NCI-H146 treated with DMSO at 0.1 percent for 48 hours (cell line): Measurements from ENCODE around the gene MMP28.

Experiments used
- DNase-seq: peaks from one replicate; lab custom pipeline; 2025; ENCODE audit not compliant: unreplicated experiment; lab: John Stamatoyannopoulos, UW

The MMP28 gene

DNA sequence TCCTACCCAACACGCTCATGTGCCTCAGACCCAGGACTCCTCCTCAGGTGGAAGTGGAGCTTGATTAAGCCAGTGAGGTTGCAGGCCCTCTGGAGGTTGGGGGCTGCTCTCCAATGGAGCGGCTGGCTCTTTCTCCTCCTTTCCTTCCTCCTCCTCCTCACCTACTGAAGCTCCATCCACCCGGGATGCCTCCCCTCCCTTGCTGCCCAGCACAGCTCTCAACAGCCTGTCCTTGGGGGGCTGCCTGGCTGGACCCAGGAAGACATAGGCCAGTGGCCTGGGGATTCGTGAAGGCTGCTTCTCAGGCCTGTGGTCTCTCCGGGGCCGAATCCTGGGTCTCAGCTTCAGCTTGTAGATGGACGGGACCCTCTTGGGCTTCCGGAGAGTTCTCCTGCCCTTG is 50.6 kb downstream of the MMP28 start:
- DNase-seq, result no peak

DNA sequence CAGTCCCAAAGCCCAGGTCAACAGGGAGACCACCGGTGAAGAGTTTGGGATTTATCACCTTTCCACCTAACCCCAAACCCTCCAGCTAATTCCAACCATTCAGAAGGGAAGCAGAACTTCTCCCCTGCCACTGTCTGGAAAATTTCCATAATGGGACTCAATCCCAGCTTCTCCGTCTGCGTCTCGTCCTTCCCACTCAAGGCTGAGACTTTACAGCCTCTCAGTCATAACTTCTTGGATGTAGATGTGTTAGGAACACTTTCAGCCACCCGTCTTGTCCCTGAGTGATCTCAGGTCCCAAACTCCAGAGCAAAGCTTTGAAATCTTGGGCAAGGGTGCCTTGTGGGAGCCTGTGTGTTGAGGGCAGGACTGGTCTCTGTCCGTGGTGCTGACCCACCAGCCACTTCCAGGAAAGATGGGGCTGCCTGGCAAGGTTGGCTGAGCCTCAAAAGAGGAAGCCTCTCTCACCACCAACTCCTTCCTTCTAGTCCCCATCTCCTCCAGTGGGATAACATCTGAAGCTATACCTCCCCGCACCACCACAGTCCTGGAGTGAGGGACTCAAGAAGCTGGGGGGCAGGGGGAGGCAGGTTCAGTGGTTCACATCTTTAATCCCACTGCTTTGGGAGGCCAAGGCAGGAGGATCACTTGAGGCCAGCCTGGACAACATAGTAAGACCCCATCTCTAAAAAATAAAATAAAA is 51.7 kb downstream of the MMP28 start:
- no peak for DNase-seq

DNA sequence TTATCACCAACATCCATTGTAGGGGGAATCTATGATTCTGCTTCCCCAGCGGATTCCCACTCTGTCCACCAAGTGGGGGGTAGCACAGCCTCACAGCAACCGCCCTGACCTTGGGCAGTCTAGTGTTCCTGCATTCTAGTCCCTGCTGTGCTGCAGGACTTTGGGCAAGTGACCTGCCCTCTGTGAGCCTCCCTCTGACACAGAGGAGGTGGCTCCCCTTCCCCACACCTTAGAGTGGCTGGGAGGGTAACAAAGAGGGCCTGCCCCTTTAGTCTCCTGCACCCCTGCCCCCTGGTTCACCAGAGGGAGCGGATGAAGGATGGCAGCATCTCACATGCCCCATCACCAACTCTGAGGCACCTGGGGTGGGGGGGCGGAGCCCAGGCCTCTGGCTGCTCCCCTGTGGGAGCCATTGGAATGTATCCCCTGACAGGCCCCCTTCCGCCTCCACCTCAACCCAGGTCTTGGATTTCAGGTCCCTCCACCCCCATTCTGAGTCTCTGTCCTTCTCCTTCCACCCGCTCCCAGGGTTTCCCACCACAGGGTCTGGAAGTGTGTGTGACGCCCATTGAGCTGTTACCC is 52.5 kb downstream of the MMP28 start:
- no peak for DNase-seq

DNA sequence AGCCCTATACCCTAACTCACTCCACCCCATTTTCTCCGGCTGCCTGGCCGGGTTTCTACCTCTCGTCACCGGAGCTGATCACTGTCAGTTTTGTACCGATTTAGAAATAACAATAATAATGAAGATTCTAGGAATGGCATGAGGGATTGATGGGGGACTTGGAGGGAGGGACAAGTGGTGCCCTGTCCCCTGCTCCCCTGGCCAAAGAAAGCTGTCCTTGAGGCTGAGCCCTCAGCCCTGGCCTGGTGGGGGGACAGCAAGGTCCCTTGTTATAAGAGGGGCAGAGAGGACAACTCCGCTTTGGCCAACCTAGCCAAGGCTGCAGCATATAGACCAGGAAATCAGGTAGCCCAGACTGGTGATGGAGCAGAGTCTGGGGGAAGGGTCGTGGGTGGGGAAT is 52.9 kb downstream of the MMP28 start:
- DNase-seq, result no peak

DNA sequence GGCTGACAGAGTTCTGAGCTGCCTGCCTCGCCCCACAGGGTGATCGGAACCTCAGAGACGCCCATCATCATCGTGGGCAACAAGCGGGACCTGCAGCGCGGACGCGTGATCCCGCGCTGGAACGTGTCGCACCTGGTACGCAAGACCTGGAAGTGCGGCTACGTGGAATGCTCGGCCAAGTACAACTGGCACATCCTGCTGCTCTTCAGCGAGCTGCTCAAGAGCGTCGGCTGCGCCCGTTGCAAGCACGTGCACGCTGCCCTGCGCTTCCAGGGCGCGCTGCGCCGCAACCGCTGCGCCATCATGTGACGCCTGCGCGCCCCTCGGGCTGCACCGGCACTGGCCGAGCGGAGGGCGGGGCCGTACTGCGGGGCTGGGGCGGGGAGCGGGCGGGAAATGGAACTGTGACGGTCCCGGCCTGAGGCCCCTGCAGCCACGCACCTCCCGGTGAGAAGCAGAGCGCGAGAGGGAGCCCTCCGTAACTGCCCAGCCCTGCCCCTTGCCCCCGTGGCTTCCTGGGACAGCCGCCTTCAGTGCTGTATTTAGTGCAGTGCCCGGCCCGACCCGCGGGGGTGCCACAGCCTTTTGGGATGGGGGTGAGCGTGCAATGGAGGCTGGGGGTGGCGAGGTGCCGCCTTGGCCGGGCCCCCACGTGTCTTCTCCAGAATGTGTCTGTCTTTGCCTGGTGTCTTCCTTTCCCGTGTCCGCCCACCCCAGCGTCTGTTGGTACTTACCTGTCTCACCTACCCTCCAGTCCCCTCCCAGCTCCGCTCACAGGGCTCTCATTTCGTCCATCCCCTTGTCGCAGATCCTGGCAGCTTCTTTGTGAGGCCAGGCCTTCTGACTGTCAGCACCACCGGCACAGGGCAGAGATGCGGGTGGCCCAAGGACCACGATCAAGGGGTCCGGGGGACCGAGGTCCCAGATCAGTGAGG is 54.2 kb downstream of the MMP28 start:
- DNase-seq, result no peak

DNA sequence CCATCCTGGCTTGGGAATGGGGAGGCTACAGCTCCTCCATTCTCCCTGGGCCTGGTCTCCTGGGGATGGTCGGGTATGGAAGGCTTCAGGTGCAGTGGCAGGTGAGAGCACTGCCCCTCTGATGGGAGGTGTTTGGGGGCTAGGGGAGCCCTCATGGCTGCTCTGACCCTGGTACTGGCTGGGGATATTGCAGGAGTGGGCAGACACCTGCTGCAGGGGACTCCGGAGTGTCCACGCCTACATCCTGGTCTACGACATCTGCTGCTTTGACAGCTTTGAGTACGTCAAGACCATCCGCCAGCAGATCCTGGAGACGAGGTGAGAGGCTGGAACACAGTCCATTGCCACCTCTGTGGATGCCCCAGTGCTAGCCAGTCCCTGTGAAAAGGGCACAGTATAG is 55.2 kb downstream of the MMP28 start:
- no peak for DNase-seq

DNA sequence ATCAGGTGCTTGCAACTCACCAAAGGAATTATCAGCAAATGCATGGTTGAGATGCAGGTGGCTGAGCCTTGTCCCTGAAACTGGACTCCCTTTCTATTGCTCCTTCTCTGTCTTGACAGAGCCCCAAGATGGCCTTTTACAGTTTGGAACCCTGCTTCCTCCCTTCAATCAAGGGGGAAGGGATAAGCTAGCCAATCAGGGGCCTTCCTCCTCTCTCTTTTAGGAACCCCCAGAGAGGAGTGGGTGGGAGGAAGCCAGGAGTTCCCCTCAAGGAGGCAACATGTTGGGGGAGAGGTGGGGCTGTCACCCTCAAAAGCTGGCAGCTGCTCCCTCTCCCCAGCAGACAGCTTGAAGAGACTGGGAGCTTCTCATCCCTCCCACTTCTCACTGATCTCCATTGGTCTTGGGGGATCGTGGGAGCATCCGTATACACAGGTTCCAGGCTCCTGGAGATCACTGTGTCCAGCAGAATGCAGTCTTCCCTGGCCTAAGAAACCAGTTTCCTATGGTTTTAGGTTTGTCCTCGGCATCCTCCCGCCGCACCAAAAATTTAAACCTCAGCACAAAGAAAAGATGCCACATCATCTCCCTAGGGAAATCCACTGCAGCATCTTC is 56.8 kb downstream of the MMP28 start:
- no peak for DNase-seq

DNA sequence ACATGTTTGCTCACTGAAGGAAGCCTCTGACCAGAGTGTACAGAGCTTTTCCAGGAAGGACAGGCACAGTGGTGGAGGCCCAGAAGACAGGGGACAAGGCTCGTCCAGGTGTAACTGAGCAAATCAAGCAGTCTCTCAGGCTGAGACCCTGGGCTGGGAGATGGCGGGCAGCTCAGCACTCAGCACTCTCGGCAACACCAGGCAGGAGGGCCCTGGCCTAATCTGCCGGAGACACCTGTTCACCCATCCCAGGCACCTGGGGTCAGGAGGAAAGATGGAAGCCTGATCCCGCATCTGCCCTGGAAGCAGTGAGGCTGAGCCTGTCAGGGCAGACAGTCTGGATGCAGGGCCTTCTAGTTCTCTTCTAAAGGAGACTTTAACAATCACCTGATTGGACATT is 59.2 kb downstream of the MMP28 start:
- no peak for DNase-seq

DNA sequence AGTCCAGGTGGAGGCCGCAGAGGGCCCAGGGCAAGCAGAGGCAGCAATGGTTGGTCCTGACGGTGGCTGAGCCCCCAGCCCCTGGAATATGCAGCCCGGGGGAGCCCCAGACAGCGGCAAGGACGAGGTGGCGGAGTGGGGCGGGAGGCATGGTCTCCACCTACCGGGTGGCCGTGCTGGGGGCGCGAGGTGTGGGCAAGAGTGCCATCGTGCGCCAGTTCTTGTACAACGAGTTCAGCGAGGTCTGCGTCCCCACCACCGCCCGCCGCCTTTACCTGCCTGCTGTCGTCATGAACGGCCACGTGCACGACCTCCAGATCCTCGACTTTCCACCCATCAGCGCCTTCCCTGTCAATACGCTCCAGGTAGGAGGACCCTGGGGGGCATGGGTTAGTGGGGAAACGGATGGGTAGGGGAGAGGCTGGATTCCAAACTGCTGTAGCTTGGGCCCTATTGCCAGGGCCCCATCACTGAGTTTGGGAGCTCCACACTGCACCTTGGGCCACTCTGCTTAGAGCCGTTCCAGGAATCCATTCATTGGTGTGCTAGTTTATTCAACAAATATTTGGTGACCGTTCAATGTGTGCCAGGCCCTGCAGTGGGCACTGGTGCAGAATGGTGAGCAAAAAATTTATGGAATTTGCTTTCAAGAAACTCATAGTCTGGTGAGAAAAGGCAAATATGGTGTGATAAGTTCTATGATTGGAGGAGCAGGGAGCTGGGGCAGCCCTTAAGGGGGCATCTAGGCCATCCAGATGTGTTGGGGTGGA is 60.2 kb downstream of the MMP28 start:
- DNase-seq, result no peak

DNA sequence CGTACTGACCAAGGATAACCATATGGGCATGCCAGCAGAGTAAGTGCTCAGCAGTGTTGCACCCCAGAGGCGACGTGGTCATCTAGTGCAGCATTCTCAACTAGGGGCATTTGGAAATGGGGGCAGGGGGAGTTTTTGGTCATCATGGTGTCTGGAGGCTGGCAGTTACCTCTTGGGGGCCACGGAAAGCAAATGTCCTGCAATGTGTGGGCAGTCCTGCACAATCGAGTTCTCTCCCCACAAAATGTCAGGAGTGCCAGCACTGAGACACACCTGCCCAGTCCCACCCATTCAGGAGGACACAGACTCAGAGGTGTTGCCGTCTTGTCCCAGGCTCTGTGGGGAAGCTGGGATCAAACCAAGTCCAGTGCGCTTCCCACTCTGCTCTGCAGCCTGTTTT is 61.0 kb downstream of the MMP28 start:
- no peak for DNase-seq

DNA sequence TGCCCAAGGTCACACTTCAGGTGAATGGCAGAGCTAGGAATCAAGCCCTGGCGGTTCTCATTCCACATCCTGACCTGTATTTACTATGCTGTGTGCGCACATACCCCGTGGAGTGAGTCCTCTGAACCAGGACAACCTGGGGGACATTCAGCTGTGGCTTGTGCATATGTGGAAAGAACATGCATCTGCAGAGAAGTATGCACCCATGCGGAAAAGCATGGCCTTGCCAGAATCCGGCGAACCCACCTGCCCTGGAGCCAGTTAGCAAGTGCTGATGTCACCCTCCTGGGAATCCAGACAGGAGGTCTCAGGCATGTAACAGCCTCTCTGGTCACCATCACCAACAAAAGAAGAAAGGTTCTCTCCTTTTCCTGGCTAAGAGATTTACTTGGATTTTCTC is 62.1 kb downstream of the MMP28 start:
- no peak for DNase-seq

DNA sequence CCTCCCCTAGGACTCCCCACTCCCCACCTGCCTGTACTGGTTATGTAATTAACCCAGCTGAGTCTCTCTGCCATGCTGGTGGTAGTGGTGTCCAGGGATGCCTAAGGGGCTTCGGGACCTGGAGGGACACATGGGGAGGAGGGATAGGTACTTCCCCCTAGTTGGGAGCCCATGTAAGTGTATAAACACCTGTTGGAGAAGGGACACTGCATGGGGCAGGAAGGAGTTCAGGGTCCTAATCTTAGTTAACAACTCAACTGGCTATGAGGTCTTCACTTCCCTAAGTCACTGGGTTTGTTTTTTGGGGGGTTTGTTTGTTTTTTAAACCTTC is 62.7 kb downstream of the MMP28 start:
- no peak for DNase-seq

DNA sequence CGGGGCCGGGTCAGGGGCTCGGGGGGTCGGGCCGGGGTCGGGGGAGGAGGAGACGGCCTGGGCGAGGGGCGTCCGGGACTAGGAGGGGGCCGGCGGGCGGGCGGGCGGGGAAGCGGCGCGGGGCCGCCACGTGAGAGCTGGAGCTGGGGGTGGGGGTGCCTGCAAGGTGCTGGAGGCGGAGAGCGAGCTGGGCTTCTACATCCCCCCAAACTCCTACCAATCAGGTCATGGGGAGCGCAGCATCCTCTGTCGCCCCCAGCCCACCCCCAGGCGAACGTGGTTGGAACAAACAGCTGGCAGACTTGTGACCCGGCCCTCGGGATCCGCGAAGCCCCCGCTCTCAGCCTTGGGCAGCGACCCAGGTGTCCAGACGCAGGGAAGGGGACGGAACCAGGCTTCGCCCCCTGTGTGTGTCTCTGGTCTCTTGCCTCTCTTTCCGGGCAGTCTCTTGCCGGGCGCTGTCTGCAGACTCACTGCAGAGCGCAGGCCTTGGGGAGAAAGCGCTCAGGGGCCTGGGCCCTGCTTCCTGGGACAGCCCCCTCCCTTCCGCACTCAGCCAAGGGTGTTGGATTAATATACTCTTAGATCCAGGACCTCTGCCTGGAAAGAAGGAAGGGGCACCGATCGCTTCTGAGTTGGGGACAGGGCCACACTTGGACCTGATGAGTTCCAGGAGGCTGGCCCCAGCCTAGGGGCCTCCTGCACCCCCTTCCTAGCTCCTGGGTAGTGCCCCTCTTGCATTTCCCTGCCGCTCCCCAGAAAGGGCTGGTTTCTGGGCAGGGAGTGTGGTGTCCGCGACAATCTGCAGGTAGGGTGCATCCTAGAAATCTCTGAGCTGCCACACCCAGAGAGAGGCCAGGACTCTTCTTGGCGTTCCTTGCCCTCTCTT is 63.3 kb downstream of the MMP28 start:
- DNase-seq, result no peak

DNA sequence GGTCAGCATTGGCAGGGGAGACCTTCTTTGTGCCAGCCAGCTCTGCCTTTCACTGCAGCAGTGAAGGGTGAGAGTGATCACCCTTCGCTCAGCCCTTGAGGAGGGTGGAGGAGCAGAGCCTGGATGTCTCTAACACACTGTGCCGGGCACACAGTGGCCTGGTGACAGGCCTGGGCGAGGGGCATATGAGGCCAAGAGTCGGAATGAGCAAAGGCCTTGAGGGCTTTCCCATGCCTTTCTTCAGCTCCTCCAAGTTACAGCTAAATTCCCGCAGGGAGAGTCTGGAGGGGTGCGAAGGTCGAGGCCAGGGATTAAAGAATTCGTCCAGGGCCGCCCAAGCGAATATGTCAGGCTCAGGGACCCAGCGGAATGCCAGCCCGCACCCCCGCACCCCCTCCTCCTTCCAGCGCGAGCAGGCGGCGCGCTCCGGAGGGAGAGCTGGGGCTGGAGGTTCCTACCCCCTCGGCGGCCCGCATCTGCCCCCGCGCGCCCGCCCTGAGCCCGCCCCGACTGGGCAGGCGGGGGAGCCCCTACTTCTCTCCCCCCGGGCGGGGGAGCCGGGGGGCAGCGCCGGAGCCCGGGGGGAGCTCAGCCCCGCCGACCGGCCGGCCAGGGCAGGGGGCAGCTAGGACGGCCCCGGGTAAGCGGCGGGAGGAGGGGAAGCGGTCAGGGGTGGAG is 64.1 kb downstream of the MMP28 start, which contains the start of gene RASL10B:
Gene RASL10B (plus strand): TSS at position 401 of the 678 bp plus-strand sequence. CDS start 3,546 bp downstream, outside the sequence.
- no peak for DNase-seq

DNA sequence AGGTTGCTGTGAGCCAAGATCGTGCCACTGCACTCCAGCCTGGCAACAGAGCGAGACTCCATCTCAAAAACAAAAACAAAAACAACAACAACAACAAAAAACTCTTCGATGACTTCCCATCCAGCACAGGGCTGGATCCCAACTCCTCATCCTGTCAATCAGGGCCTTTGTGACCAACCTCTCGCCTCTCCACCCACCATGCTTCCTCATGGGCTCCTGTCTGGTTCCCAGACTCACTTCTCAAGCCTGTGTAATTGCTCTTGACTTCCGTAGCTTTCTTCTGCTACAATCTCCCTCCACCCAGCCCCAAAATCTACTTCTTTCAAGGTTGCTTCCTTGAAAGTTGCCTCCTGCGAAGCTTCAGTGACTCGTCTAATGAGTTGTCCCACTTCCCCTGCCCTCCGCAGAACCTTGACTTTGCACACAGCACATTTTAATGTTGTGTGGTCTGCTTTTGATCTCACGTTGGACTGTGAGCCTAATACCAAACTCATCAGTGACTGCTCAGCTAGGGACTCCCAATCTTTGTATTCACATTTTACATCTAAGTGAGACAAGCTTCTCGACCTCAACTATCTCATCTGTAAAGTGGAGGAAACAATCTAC is 64.9 kb downstream of the MMP28 start:
- no peak for DNase-seq

DNA sequence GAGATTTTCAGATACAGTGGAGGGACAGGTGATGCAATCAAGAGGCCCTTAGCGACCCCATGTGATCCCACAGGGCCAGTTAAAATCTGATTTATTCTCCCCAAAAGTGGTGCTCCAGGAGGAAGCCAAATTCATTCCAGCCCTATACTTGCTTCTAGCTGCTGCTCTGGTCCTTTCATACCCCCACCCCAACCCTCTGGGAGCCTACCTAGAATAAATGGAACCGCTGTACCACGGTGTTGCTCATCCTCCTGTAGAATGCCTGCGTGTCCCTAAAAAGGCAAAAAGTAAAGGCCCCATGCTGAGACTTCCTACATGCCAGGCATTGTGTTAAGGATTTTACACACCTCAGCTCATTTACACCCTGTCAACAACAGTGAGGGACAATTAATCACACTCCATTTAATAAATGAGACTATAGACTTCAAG is 66.0 kb downstream of the MMP28 start:
- no peak for DNase-seq

DNA sequence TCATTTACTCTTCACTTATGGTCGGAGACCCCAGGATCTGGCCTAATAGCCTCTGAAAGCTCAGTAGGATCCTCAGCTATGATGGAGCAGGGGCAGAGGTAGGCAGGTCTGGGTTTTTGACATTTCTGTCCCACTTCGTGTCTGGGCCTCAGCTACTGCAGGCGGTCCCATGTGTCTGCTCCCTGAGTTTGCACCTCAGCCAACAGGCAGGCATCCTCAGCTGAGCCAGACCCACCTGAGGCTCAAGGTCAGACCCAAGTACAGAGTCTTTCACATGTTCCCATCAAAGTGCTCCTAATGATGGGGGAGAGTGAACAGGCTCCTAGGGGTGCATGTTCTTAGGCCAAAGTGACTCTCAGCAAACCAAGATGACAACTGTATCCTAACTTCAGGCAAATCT is 66.9 kb downstream of the MMP28 start:
- no peak for DNase-seq

DNA sequence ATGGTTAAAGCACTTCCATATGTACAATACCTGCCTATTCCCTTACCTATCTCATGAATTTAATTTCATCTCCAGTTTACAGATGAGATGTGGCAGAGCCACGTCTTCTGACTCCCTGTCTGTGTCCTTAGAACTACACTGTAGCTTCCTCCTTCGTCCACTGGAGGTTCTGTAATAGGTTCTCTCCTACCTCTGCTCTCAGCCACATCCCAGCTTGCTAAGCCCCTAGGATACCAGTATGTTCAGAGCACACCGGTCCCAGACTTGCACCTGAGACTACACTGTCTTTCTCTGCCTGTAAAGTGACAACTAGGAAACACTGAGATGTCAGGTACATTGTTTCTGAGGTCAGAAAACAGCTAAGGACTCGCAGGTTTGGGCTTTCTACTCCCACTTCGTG is 67.8 kb downstream of the MMP28 start:
- no peak for DNase-seq

DNA sequence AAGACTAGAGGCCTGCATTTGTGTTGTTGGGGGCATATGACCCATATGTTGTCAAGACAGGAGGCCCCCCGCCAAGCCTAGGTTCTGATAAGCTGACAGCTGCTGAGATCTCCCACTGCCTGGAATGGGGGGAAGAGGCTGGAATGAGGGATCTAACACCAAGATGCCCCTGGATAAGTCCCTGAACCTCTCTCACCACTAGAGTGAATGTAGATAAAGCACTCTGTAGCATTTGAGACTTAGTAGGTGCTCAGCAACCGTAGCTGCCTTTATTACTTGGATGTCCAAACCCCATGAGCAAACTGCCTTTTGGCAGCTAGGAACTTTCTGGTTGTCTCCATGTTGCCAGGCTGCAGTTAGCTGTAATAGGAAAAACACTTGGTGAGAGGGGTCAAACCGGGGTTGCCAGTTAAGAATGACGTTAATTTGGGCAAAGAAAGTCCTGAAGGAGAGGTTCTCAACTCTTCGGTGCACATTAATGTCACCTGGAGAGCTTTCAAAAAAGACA is 68.4 kb downstream of the MMP28 start:
- no peak for DNase-seq
